ENCODE results near the gene PDE11A. TPM values are rescaled to one million over a fixed set of nuclear protein-coding genes. Genes with fewer than 3 reads are reported as not detected.

Gene PDE11A
- total and polyA plus RNA-seq, 2 donors, result 0.14 to 0.43 TPM

- Histone ChIP-seq H3K9me3 (ENCODE audit: control insufficient read depth in 2 of 2, insufficient read depth in 1 of 2, low read length in 1 of 2) (no peaks in the 10 kb centered on the region), H3K4me1 (ENCODE audit: control insufficient read depth in 2 of 2, insufficient read depth in 2 of 2, low read length in 2 of 2) (no peaks in the 10 kb centered on the region), H3K27me3 (ENCODE audit: control insufficient read depth in 2 of 2, insufficient read depth in 1 of 2, low read length in 1 of 2) (no peaks in the 10 kb centered on the region), H3K36me3 (ENCODE audit: control insufficient read depth in 2 of 2, insufficient read depth in 2 of 2, low read length in 1 of 2) (no peaks in the 10 kb centered on the region), H3K4me3 (ENCODE audit: low read length in 2 of 2) (no peak overlapping the region), H3K27ac (ENCODE audit: low read depth in 1 of 2, low read length in 1 of 2) (no peak overlapping the region)
- WGBS, result 94% methylated on average over 8 of the region's 8 CpGs
- DNase-seq (ENCODE audit: low read depth in 6 of 9, low spot score in 9 of 9), result no peak
Observed at GRCh38 chr2:177876950-177877349, 195.6 kb downstream of the PDE11A start.

GRCh38 chr2:177874686-177875085 lies 197.9 kb downstream of the PDE11A start:
- WGBS, result 96% methylated on average over 4 of the region's 4 CpGs
- no peaks in the 10 kb centered on the region for H3K27me3 ChIP-seq (ENCODE audit: control insufficient read depth in 2 of 2, insufficient read depth in 1 of 2, low read length in 1 of 2)
- no peaks in the 10 kb centered on the region for H3K4me1 ChIP-seq (ENCODE audit: control insufficient read depth in 2 of 2, insufficient read depth in 2 of 2, low read length in 2 of 2)

GRCh38 chr2:177873915-177874314 lies 198.7 kb downstream of the PDE11A start:
- no peaks in the 10 kb centered on the region for H3K4me1 ChIP-seq (ENCODE audit: control insufficient read depth in 2 of 2, insufficient read depth in 2 of 2, low read length in 2 of 2)
- no peak overlapping the region for H3K4me3 ChIP-seq (ENCODE audit: low read length in 2 of 2)
- no peaks in the 10 kb centered on the region for H3K9me3 ChIP-seq (ENCODE audit: control insufficient read depth in 2 of 2, insufficient read depth in 1 of 2, low read length in 1 of 2)
- no peak overlapping the region for H3K27ac ChIP-seq (ENCODE audit: low read depth in 1 of 2, low read length in 1 of 2)
- DNase-seq (ENCODE audit: low read depth in 6 of 9, low spot score in 9 of 9), result no peak
- no peaks in the 10 kb centered on the region for H3K36me3 ChIP-seq (ENCODE audit: control insufficient read depth in 2 of 2, insufficient read depth in 2 of 2, low read length in 1 of 2)
- H3K27me3 ChIP-seq (ENCODE audit: control insufficient read depth in 2 of 2, insufficient read depth in 1 of 2, low read length in 1 of 2), result no peaks in the 10 kb centered on the region
- WGBS, result 97% methylated on average over 1 of the region's 1 CpG

More at GRCh38 chr2:177874686-177875085, 197.9 kb downstream of the PDE11A start:
- H3K9me3 ChIP-seq (ENCODE audit: control insufficient read depth in 2 of 2, insufficient read depth in 1 of 2, low read length in 1 of 2), result no peaks in the 10 kb centered on the region
- no peak overlapping the region for H3K4me3 ChIP-seq (ENCODE audit: low read length in 2 of 2)
- no peak for DNase-seq (ENCODE audit: low read depth in 6 of 9, low spot score in 9 of 9)
- no peaks in the 10 kb centered on the region for H3K36me3 ChIP-seq (ENCODE audit: control insufficient read depth in 2 of 2, insufficient read depth in 2 of 2, low read length in 1 of 2)
- no peak overlapping the region for H3K27ac ChIP-seq (ENCODE audit: low read depth in 1 of 2, low read length in 1 of 2)

GRCh38 chr2:177872286-177872685 lies 200.3 kb downstream of the PDE11A start:
- H3K27me3 ChIP-seq (ENCODE audit: control insufficient read depth in 2 of 2, insufficient read depth in 1 of 2, low read length in 1 of 2), result no peaks in the 10 kb centered on the region
- no peaks in the 10 kb centered on the region for H3K9me3 ChIP-seq (ENCODE audit: control insufficient read depth in 2 of 2, insufficient read depth in 1 of 2, low read length in 1 of 2)
- H3K4me3 ChIP-seq (ENCODE audit: low read length in 2 of 2), result no peak overlapping the region
- no peaks in the 10 kb centered on the region for H3K4me1 ChIP-seq (ENCODE audit: control insufficient read depth in 2 of 2, insufficient read depth in 2 of 2, low read length in 2 of 2)
- DNase-seq (ENCODE audit: low read depth in 6 of 9, low spot score in 9 of 9), result no peak
- no peaks in the 10 kb centered on the region for H3K36me3 ChIP-seq (ENCODE audit: control insufficient read depth in 2 of 2, insufficient read depth in 2 of 2, low read length in 1 of 2)
- no peak overlapping the region for H3K27ac ChIP-seq (ENCODE audit: low read depth in 1 of 2, low read length in 1 of 2)

- no peak overlapping the region for H3K27ac ChIP-seq (ENCODE audit: low read depth in 1 of 2, low read length in 1 of 2)
- H3K4me3 ChIP-seq (ENCODE audit: low read length in 2 of 2), result no peak overlapping the region
- no peaks in the 10 kb centered on the region for H3K36me3 ChIP-seq (ENCODE audit: control insufficient read depth in 2 of 2, insufficient read depth in 2 of 2, low read length in 1 of 2)
- H3K9me3 ChIP-seq (ENCODE audit: control insufficient read depth in 2 of 2, insufficient read depth in 1 of 2, low read length in 1 of 2), result no peaks in the 10 kb centered on the region
- DNase-seq (ENCODE audit: low read depth in 6 of 9, low spot score in 9 of 9), result no peak
- no peaks in the 10 kb centered on the region for H3K4me1 ChIP-seq (ENCODE audit: control insufficient read depth in 2 of 2, insufficient read depth in 2 of 2, low read length in 2 of 2)
- WGBS, result 89% methylated on average over 3 of the region's 3 CpGs
- no peaks in the 10 kb centered on the region for H3K27me3 ChIP-seq (ENCODE audit: control insufficient read depth in 2 of 2, insufficient read depth in 1 of 2, low read length in 1 of 2)
Observed at GRCh38 chr2:177869912-177870311, 202.7 kb downstream of the PDE11A start.

- Histone ChIP-seq H3K36me3 (ENCODE audit: control insufficient read depth in 2 of 2, insufficient read depth in 2 of 2, low read length in 1 of 2) (no peaks in the 10 kb centered on the region), H3K4me1 (ENCODE audit: control insufficient read depth in 2 of 2, insufficient read depth in 2 of 2, low read length in 2 of 2) (no peaks in the 10 kb centered on the region), H3K4me3 (ENCODE audit: low read length in 2 of 2) (no peak overlapping the region), H3K27me3 (ENCODE audit: control insufficient read depth in 2 of 2, insufficient read depth in 1 of 2, low read length in 1 of 2) (no peaks in the 10 kb centered on the region), H3K9me3 (ENCODE audit: control insufficient read depth in 2 of 2, insufficient read depth in 1 of 2, low read length in 1 of 2) (no peaks in the 10 kb centered on the region), H3K27ac (ENCODE audit: low read depth in 1 of 2, low read length in 1 of 2) (no peak overlapping the region)
- WGBS, result 95% methylated on average over 3 of the region's 3 CpGs
- no peak for DNase-seq (ENCODE audit: low read depth in 6 of 9, low spot score in 9 of 9)
Observed at GRCh38 chr2:177869209-177869608, 203.4 kb downstream of the PDE11A start.

- Histone ChIP-seq H3K36me3 (ENCODE audit: control insufficient read depth in 2 of 2, insufficient read depth in 2 of 2, low read length in 1 of 2) (no peaks in the 10 kb centered on the region), H3K4me3 (ENCODE audit: low read length in 2 of 2) (no peak overlapping the region), H3K27ac (ENCODE audit: low read depth in 1 of 2, low read length in 1 of 2) (no peak overlapping the region), H3K27me3 (ENCODE audit: control insufficient read depth in 2 of 2, insufficient read depth in 1 of 2, low read length in 1 of 2) (no peaks in the 10 kb centered on the region), H3K9me3 (ENCODE audit: control insufficient read depth in 2 of 2, insufficient read depth in 1 of 2, low read length in 1 of 2) (no peaks in the 10 kb centered on the region), H3K4me1 (ENCODE audit: control insufficient read depth in 2 of 2, insufficient read depth in 2 of 2, low read length in 2 of 2) (no peaks in the 10 kb centered on the region)
- DNase-seq (ENCODE audit: low read depth in 6 of 9, low spot score in 9 of 9), result no peak
Observed at GRCh38 chr2:177868806-177869205, 203.8 kb downstream of the PDE11A start.

- H3K27ac ChIP-seq (ENCODE audit: low read depth in 1 of 2, low read length in 1 of 2), result no peak overlapping the region
- H3K4me3 ChIP-seq (ENCODE audit: low read length in 2 of 2), result no peak overlapping the region
- no peaks in the 10 kb centered on the region for H3K27me3 ChIP-seq (ENCODE audit: control insufficient read depth in 2 of 2, insufficient read depth in 1 of 2, low read length in 1 of 2)
- 83% methylated on average over 1 of the region's 1 CpG for WGBS
- H3K4me1 ChIP-seq (ENCODE audit: control insufficient read depth in 2 of 2, insufficient read depth in 2 of 2, low read length in 2 of 2), result no peaks in the 10 kb centered on the region
- no peaks in the 10 kb centered on the region for H3K36me3 ChIP-seq (ENCODE audit: control insufficient read depth in 2 of 2, insufficient read depth in 2 of 2, low read length in 1 of 2)
- no peaks in the 10 kb centered on the region for H3K9me3 ChIP-seq (ENCODE audit: control insufficient read depth in 2 of 2, insufficient read depth in 1 of 2, low read length in 1 of 2)
- no peak for DNase-seq (ENCODE audit: low read depth in 6 of 9, low spot score in 9 of 9)
Observed at GRCh38 chr2:177857538-177857937, 215.0 kb downstream of the PDE11A start.

- Histone ChIP-seq H3K4me3 (ENCODE audit: low read length in 2 of 2) (no peak overlapping the region), H3K36me3 (ENCODE audit: control insufficient read depth in 2 of 2, insufficient read depth in 2 of 2, low read length in 1 of 2) (no peaks in the 10 kb centered on the region), H3K27me3 (ENCODE audit: control insufficient read depth in 2 of 2, insufficient read depth in 1 of 2, low read length in 1 of 2) (no peaks in the 10 kb centered on the region), H3K27ac (ENCODE audit: low read depth in 1 of 2, low read length in 1 of 2) (no peak overlapping the region), H3K4me1 (ENCODE audit: control insufficient read depth in 2 of 2, insufficient read depth in 2 of 2, low read length in 2 of 2) (no peaks in the 10 kb centered on the region), H3K9me3 (ENCODE audit: control insufficient read depth in 2 of 2, insufficient read depth in 1 of 2, low read length in 1 of 2) (no peaks in the 10 kb centered on the region)
- WGBS, result 84% methylated on average over 1 of the region's 1 CpG
- DNase-seq (ENCODE audit: low read depth in 6 of 9, low spot score in 9 of 9), result no peak
Observed at GRCh38 chr2:177852389-177852788, 220.2 kb downstream of the PDE11A start.

- 96% methylated on average over 2 of the region's 2 CpGs for WGBS
- Histone ChIP-seq H3K4me3 (ENCODE audit: low read length in 2 of 2) (no peak overlapping the region), H3K27me3 (ENCODE audit: control insufficient read depth in 2 of 2, insufficient read depth in 1 of 2, low read length in 1 of 2) (no peaks in the 10 kb centered on the region), H3K27ac (ENCODE audit: low read depth in 1 of 2, low read length in 1 of 2) (no peak overlapping the region), H3K36me3 (ENCODE audit: control insufficient read depth in 2 of 2, insufficient read depth in 2 of 2, low read length in 1 of 2) (no peaks in the 10 kb centered on the region), H3K9me3 (ENCODE audit: control insufficient read depth in 2 of 2, insufficient read depth in 1 of 2, low read length in 1 of 2) (no peaks in the 10 kb centered on the region), H3K4me1 (ENCODE audit: control insufficient read depth in 2 of 2, insufficient read depth in 2 of 2, low read length in 2 of 2) (no peaks in the 10 kb centered on the region)
- no peak for DNase-seq (ENCODE audit: low read depth in 6 of 9, low spot score in 9 of 9)
Observed at GRCh38 chr2:177843188-177843587, 229.4 kb downstream of the PDE11A start.

All from thymus (tissue), 11 donors.